Neural cell (in vitro differentiated cells): Measurements from ENCODE around the gene OXLD1.

Experiments used
- EZH2 ChIP-seq: fragments of 200-600, 300-800 bp; shearing (Covaris generic), sonication (generic); IDR thresholded peaks from 2 replicates; pipeline ENCODE4 v1.6.1; 2014; ENCODE audit warnings: antibody characterized with exemption, low read length, borderline replicate concordance, mild to moderate bottlenecking; ENCODE audit not compliant: insufficient read depth, poor library complexity, severe bottlenecking
- MXI1 ChIP-seq: fragments of 450-650 bp; conservative IDR thresholded peaks from 2 replicates; pipeline ENCODE4 v1.6.1; 2014; ENCODE audit warnings: antibody characterized with exemption, mild to moderate bottlenecking; ENCODE audit not compliant: poor library complexity, severe bottlenecking
- TAF1 ChIP-seq: IDR thresholded peaks from 2 replicates; pipeline ENCODE4 v1.6.1; 2012; ENCODE audit warnings: low read depth
- TF ChIP-seq, protein P1 (sequence below): IDR thresholded peaks from 2 replicates; pipeline ENCODE4 v1.6.1; 2012; ENCODE audit warnings: borderline replicate concordance
- TF ChIP-seq, protein P2 (sequence below): fragments of 450-650 bp; IDR thresholded peaks from 2 replicates; pipeline ENCODE4 v1.5.1; 2014; ENCODE audit warnings: antibody characterized with exemption, mild to moderate bottlenecking, moderate library complexity; ENCODE audit not compliant: poor library complexity, severe bottlenecking

DNA sequence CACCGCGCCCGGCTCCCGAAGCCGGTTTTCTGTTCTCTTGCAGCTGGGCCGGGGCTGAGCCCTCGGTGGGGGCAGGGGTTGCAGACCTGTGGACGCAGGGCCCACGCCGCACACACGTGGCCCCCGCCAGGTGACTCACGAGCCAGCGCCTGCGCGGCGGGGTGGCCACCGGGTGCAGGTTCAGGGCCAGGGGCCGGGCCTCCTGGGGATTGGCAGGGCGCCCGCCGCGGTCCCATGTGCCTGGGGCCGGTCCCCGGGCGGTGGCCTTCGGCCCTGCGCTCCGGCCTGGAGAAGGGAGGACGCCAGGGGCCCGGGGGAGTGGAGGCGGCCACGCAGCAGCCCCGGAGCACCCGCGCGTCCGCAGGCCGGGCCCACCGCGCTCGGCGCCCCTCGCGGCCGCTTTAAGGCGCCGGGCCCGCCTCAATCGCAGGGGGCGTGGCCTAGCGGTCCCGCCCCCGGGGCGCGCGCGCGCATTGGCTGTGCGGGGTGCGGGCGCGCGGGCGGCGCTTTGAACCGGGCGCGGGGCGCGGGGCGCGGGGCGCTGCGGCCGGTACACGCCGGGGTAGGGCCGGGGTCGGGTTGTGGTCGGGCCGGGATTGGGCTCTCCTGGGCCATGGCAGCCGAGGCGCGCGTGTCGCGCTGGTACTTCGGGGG, 45.5 kb upstream of the OXLD1 start, which contains the start of gene SLC25A10:
- TF ChIP-seq, protein P1, sequence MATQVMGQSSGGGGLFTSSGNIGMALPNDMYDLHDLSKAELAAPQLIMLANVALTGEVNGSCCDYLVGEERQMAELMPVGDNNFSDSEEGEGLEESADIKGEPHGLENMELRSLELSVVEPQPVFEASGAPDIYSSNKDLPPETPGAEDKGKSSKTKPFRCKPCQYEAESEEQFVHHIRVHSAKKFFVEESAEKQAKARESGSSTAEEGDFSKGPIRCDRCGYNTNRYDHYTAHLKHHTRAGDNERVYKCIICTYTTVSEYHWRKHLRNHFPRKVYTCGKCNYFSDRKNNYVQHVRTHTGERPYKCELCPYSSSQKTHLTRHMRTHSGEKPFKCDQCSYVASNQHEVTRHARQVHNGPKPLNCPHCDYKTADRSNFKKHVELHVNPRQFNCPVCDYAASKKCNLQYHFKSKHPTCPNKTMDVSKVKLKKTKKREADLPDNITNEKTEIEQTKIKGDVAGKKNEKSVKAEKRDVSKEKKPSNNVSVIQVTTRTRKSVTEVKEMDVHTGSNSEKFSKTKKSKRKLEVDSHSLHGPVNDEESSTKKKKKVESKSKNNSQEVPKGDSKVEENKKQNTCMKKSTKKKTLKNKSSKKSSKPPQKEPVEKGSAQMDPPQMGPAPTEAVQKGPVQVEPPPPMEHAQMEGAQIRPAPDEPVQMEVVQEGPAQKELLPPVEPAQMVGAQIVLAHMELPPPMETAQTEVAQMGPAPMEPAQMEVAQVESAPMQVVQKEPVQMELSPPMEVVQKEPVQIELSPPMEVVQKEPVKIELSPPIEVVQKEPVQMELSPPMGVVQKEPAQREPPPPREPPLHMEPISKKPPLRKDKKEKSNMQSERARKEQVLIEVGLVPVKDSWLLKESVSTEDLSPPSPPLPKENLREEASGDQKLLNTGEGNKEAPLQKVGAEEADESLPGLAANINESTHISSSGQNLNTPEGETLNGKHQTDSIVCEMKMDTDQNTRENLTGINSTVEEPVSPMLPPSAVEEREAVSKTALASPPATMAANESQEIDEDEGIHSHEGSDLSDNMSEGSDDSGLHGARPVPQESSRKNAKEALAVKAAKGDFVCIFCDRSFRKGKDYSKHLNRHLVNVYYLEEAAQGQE, result no peak
- peak; percentile 97 for TF ChIP-seq MXI1
- TF ChIP-seq, protein P2, sequence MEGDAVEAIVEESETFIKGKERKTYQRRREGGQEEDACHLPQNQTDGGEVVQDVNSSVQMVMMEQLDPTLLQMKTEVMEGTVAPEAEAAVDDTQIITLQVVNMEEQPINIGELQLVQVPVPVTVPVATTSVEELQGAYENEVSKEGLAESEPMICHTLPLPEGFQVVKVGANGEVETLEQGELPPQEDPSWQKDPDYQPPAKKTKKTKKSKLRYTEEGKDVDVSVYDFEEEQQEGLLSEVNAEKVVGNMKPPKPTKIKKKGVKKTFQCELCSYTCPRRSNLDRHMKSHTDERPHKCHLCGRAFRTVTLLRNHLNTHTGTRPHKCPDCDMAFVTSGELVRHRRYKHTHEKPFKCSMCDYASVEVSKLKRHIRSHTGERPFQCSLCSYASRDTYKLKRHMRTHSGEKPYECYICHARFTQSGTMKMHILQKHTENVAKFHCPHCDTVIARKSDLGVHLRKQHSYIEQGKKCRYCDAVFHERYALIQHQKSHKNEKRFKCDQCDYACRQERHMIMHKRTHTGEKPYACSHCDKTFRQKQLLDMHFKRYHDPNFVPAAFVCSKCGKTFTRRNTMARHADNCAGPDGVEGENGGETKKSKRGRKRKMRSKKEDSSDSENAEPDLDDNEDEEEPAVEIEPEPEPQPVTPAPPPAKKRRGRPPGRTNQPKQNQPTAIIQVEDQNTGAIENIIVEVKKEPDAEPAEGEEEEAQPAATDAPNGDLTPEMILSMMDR, result peak; percentile 49
- no peak for TF ChIP-seq TAF1
- TF ChIP-seq EZH2, result no peak
